GM19455 (cell line): ENCODE results near the gene GRK2.
A peak's percentile ranks its signal among the peaks of the same experiment; 100 is the strongest.

ENCODE experiments used
- ATAC-seq: cut with Tn5 transposase; IDR thresholded peaks from one replicate; pipeline ENCODE4 v1.9.1; 2021; ENCODE audit not compliant: unreplicated experiment

Gene GRK2

GRCh38 chr11:67280788-67281551, 14.7 kb downstream of the GRK2 start:
- ATAC-seq: no peak

- ATAC-seq: no peak
These were observed 15.4 kb downstream of the GRK2 start for GRCh38 chr11:67281552-67282150.

- no peak for ATAC-seq
These were observed 16.0 kb downstream of the GRK2 start for GRCh38 chr11:67282155-67282875.

GRCh38 chr11:67282876-67283371, 16.7 kb downstream of the GRK2 start:
- ATAC-seq: no peak

- ATAC-seq: no peak
These were observed 17.2 kb downstream of the GRK2 start for GRCh38 chr11:67283481-67283963.

GRCh38 chr11:67284811-67285540, 18.7 kb downstream of the GRK2 start:
- no peak for ATAC-seq

GRCh38 chr11:67285541-67286498, 19.5 kb downstream of the GRK2 start:
- ATAC-seq: no peak

GRCh38 chr11:67286621-67287333, 20.5 kb downstream of the GRK2 start:
- ATAC-seq: no peak

GRCh38 chr11:67287355-67288197, 21.3 kb downstream of the GRK2 start:
- no peak for ATAC-seq

GRCh38 chr11:67288198-67288451, 21.9 kb downstream of the GRK2 start:
- no peak for ATAC-seq

GRCh38 chr11:67288452-67289225, 22.4 kb downstream of the GRK2 start:
- peak; percentile 58 for ATAC-seq

GRCh38 chr11:67289226-67289650, 23.0 kb downstream of the GRK2 start, which contains the start of gene ANKRD13D:
TSS of gene ANKRD13D (plus strand) at chr11:67289303. CDS start at chr11:67289461, 158 bp downstream.
- ATAC-seq: peak; percentile 46

GRCh38 chr11:67289651-67290479, 23.6 kb downstream of the GRK2 start:
- ATAC-seq: no peak

- no peak for ATAC-seq
These were observed 24.5 kb downstream of the GRK2 start for GRCh38 chr11:67290801-67291200.

- ATAC-seq: no peak
These were observed 25.5 kb downstream of the GRK2 start for GRCh38 chr11:67291481-67292381.

GRCh38 chr11:67292671-67293070, 26.4 kb downstream of the GRK2 start:
- ATAC-seq: no peak
